Endothelial cell of umbilical vein (primary cell): ENCODE results near the gene RDM1.

ENCODE experiments used
- CTCF ChIP-seq, 2 donors: IDR thresholded peaks; 1 replicate in 1 of 2; 2 replicates in 1 of 2; pipeline ENCODE4 v1.5.1; 2011; ENCODE audit warnings: low read length in 2 of 2, mild to moderate bottlenecking in 2 of 2, moderate library complexity in 2 of 2, control low read depth in 1 of 2, inconsistent platforms in 1 of 2, low read depth in 1 of 2; ENCODE audit not compliant: insufficient read depth in 1 of 2; ENCODE audit errors: extremely low read depth in 1 of 2
- EZH2 ChIP-seq: IDR thresholded peaks from 2 replicates; pipeline ENCODE4 v1.6.1; 2012; ENCODE audit warnings: borderline replicate concordance, low read depth, mild to moderate bottlenecking, moderate library complexity, low read length, inconsistent platforms; ENCODE audit not compliant: severe bottlenecking

DNA sequence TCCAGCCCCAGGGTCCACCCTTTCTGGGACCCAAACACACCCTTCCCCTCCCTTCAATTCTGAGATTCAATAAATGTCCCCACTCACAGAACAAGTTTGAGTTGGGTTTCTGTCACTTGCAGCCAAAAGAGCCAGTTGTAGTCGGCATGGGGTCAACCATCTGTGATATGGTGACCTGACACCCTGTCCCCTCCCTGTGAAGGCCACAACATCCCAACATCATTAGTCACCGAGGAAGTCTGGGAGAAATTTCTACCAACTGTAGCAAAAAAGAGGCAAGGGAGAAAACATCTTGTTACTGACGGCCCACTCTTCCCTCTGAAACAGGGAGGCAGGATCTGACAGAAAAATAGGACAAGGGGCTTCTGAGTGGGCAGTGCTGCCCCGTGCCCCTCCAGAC lies 13.6 kb upstream of the RDM1 start:
- TF ChIP-seq EZH2 (no peak), CTCF (IDR thresholded peaks at IDR 0.05; ENCODE audit: extremely low read depth in 1 of 2, insufficient read depth in 1 of 2, low read depth in 1 of 2, low read length in 2 of 2) (no peak)
